ENCODE data around the gene SIDT1.

SIDT1 gene

GRCh38 chr3:113498221-113499005 is 33.9 kb upstream of the SIDT1 start:
- Histone ChIP-seq H3K27me3 (ENCODE audit: insufficient read depth, low read depth) (no peaks in the 10 kb centered on the region), H3K9ac (no peak overlapping the region), H3K79me2 (ENCODE audit: insufficient read depth, low read depth) (no peaks in the 10 kb centered on the region), H2AFZ (ENCODE audit: low read depth) (no peak overlapping the region), H3K4me3 (IDR thresholded peaks at IDR 0.05; ENCODE audit: insufficient read depth, low read depth, low read length) (no peak overlapping the region), H3K27ac (no peak overlapping the region), H3K4me1 (ENCODE audit: low read depth, poor library complexity, severe bottlenecking) (peaks cover 18% of the 10 kb centered on the region), H3K36me3 (ENCODE audit: insufficient read depth) (no peaks in the 10 kb centered on the region), H4K20me1 (ENCODE audit: insufficient read depth) (no peaks in the 10 kb centered on the region), H3K4me2 (no peak overlapping the region)
- no peak for TF ChIP-seq CTCF (conservative IDR thresholded peaks at IDR 0.05; ENCODE audit: low read depth, low read length)

GRCh38 chr3:113499081-113499480 is 33.3 kb upstream of the SIDT1 start:
- Histone ChIP-seq H3K9ac (no peak overlapping the region), H3K27ac (no peak overlapping the region)

GRCh38 chr3:113501597-113501996 is 30.8 kb upstream of the SIDT1 start:
- Histone ChIP-seq H3K9ac (no peak overlapping the region), H3K27me3 (ENCODE audit: insufficient read depth, low read depth) (no peaks in the 10 kb centered on the region), H2AFZ (ENCODE audit: low read depth) (no peak overlapping the region), H3K79me2 (ENCODE audit: insufficient read depth, low read depth) (no peaks in the 10 kb centered on the region), H4K20me1 (ENCODE audit: insufficient read depth) (no peaks in the 10 kb centered on the region), H3K4me1 (ENCODE audit: low read depth, poor library complexity, severe bottlenecking) (peaks cover 10% of the 10 kb centered on the region), H3K27ac (no peak overlapping the region), H3K4me3 (IDR thresholded peaks at IDR 0.05; ENCODE audit: insufficient read depth, low read depth, low read length) (no peak overlapping the region), H3K36me3 (ENCODE audit: insufficient read depth) (no peaks in the 10 kb centered on the region), H3K4me2 (no peak overlapping the region)
- no peak for TF ChIP-seq CTCF (conservative IDR thresholded peaks at IDR 0.05; ENCODE audit: low read depth, low read length)

More at GRCh38 chr3:113499081-113499480, 33.3 kb upstream of the SIDT1 start:
- no peak overlapping the region for H3K4me2 ChIP-seq
- H3K4me3 ChIP-seq (IDR thresholded peaks at IDR 0.05; ENCODE audit: insufficient read depth, low read depth, low read length), result no peak overlapping the region
- H3K27me3 ChIP-seq (ENCODE audit: insufficient read depth, low read depth), result no peaks in the 10 kb centered on the region
- peaks cover 18% of the 10 kb centered on the region for H3K4me1 ChIP-seq (ENCODE audit: low read depth, poor library complexity, severe bottlenecking)
- TF ChIP-seq CTCF (conservative IDR thresholded peaks at IDR 0.05; ENCODE audit: low read depth, low read length), result no peak
- H4K20me1 ChIP-seq (ENCODE audit: insufficient read depth), result no peaks in the 10 kb centered on the region
- no peaks in the 10 kb centered on the region for H3K79me2 ChIP-seq (ENCODE audit: insufficient read depth, low read depth)
- H2AFZ ChIP-seq (ENCODE audit: low read depth), result no peak overlapping the region
- H3K36me3 ChIP-seq (ENCODE audit: insufficient read depth), result no peaks in the 10 kb centered on the region

GRCh38 chr3:113505867-113506266 is 26.5 kb upstream of the SIDT1 start:
- H3K4me3 ChIP-seq (IDR thresholded peaks at IDR 0.05; ENCODE audit: insufficient read depth, low read depth, low read length), result no peak overlapping the region
- H3K79me2 ChIP-seq (ENCODE audit: insufficient read depth, low read depth), result peaks cover 19% of the 10 kb centered on the region; the same call in 1 of the 2 replicates
- H3K4me1 ChIP-seq (ENCODE audit: low read depth, poor library complexity, severe bottlenecking), result peaks cover 10% of the 10 kb centered on the region
- no peak overlapping the region for H3K9ac ChIP-seq
- H2AFZ ChIP-seq (ENCODE audit: low read depth), result no peak overlapping the region
- TF ChIP-seq CTCF (conservative IDR thresholded peaks at IDR 0.05; ENCODE audit: low read depth, low read length), result no peak
- H4K20me1 ChIP-seq (ENCODE audit: insufficient read depth), result no peaks in the 10 kb centered on the region
- no peaks in the 10 kb centered on the region for H3K36me3 ChIP-seq (ENCODE audit: insufficient read depth)
- no peaks in the 10 kb centered on the region for H3K27me3 ChIP-seq (ENCODE audit: insufficient read depth, low read depth)
- H3K27ac ChIP-seq, result no peak overlapping the region
- H3K4me2 ChIP-seq, result no peak overlapping the region
